ENCODE data around the gene FABP1. TPM values are rescaled to one million over a fixed set of nuclear protein-coding genes. Genes with fewer than 3 reads are reported as not detected.

Gene FABP1
- total RNA-seq, 1 donor: not detected

- TF ChIP-seq CTCF (IDR thresholded peaks at IDR 0.05; ENCODE audit: insufficient read depth, low read length): no peak
- no peak overlapping the region for H3K4me3 ChIP-seq (ENCODE audit: low read depth, low read length)
- DNase-seq (ENCODE audit: low read depth): no peak
Measured at GRCh38 chr2:88125344-88125923, 2.4 kb downstream of the FABP1 start.

DNA sequence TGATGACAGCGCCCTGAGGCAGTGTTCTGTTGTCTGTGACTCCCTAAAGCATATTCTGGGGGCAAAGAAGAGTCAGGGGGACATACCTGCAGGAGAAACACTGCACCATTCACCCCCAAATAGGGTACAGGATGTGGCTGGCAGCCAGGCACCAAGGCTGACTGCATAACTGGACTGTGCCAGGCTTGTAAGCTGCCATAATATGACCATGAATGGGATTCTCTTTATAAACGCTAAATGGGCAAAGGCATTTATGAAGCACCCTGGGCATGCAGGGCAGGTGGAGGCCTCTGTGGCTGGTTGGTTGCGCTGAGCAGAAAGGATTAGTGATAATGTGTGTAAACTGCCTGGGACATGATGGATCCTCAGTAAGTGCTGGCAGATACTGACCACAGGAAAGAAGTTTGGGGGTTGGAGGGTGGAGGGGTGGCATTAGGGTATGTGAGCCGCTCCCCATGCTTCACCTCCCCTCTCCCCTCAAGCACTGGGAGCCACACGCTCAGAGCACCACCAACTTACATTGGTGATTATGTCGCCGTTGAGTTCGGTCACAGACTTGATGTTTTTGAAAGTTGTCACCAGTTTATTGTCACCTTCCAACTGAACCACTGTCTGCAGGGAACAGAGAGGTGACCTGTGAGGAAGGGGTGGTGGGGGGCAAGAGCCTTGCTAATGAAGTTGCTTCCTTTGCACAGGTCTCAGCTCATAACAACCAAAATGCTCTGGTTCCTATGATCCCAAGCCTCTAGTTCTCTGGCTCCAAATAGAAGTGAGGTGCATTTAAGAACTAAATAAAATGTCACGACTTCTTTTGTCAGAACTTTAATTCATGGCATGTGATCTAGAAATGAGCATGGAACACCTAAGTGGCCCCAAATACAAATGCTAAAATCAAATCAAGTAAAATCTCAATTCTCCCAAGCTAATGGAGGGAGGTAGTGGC lies 3.6 kb downstream of the FABP1 start:
- H3K4me3 ChIP-seq (ENCODE audit: low read depth, low read length): no peak overlapping the region
- TF ChIP-seq CTCF (IDR thresholded peaks at IDR 0.05; ENCODE audit: insufficient read depth, low read length): no peak
- no peak for DNase-seq (ENCODE audit: low read depth)

GRCh38 chr2:88123164-88123974 lies 4.5 kb downstream of the FABP1 start:
- TF ChIP-seq CTCF (IDR thresholded peaks at IDR 0.05; ENCODE audit: insufficient read depth, low read length): no peak
- H3K4me3 ChIP-seq (ENCODE audit: low read depth, low read length): no peak overlapping the region
- no peak for DNase-seq (ENCODE audit: low read depth)

- no peak for TF ChIP-seq CTCF (IDR thresholded peaks at IDR 0.05; ENCODE audit: insufficient read depth, low read length)
- H3K4me3 ChIP-seq (ENCODE audit: low read depth, low read length): no peak overlapping the region
- DNase-seq (ENCODE audit: low read depth): no peak
Measured at GRCh38 chr2:88122141-88122884, 5.5 kb downstream of the FABP1 start.

DNA sequence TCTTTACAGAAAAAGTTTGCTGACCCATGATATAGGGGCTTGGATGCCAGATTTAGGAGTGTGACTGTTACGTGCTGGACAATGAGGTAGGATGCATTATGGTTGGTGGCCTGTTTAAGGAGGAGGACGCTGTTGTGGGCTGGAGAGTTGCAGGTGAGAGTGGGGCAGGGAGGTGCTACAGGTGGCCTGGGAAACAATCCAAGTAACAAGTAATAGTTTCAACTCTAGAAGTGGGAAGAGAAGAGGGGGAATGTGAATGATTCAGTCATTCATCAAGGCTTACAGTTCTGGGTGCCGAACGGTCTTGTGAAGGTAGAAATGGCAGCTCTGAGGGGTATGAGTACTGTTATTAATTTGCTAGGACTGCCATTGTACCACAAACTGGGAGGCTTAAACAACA lies 6.2 kb downstream of the FABP1 start:
- no peak for TF ChIP-seq CTCF (IDR thresholded peaks at IDR 0.05; ENCODE audit: insufficient read depth, low read length)
- no peak for DNase-seq (ENCODE audit: low read depth)
- H3K4me3 ChIP-seq (ENCODE audit: low read depth, low read length): no peak overlapping the region

DNA sequence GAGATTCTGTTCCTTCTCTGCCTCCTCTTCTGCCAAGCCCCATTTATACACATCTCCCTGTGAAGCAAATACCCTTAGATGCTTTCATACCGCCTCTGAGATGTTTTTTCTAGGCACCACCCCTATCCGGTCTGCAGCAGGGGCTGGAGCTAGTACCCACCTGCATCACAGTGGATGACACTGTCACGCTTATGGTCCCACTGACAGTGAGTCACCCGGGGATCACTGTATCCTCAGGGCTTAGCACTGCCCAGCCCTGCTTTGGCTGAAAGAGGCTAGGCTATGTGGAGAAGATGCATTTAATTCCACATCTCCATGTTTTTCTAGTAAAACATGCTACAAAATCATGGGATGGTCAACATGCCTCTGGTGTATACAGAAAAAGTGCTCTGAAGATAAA lies 9.9 kb downstream of the FABP1 start:
- no peak for TF ChIP-seq CTCF (IDR thresholded peaks at IDR 0.05; ENCODE audit: insufficient read depth, low read length)
- no peak for DNase-seq (ENCODE audit: low read depth)
- H3K4me3 ChIP-seq (ENCODE audit: low read depth, low read length): no peak overlapping the region

All from fibroblast of the aortic adventitia (primary cell).